Measurements from ENCODE around the gene TET1.

The TET1 gene

GRCh38 chr10:68537796-68538195 is 22.3 kb upstream of the TET1 start:
- no peak for ATAC-seq
- TF ChIP-seq ARNTL (CRISPR knock-in tag; IDR thresholded peaks at IDR 0.05; ENCODE audit: borderline replicate concordance, low read depth) (no peak), GLIS3 (CRISPR knock-in tag; IDR thresholded peaks at IDR 0.05) (no peak), ZNF70 (CRISPR knock-in tag; IDR thresholded peaks at IDR 0.05) (no peak), ZC3H10 (CRISPR knock-in tag; IDR thresholded peaks at IDR 0.05) (no peak), ZFP30 (CRISPR knock-in tag; IDR thresholded peaks at IDR 0.05) (no peak), BACH2 (CRISPR knock-in tag; IDR thresholded peaks at IDR 0.05; ENCODE audit: borderline replicate concordance) (no peak), ZNF8 (CRISPR knock-in tag; IDR thresholded peaks at IDR 0.05) (no peak), OSR1 (CRISPR knock-in tag; IDR thresholded peaks at IDR 0.05) (no peak), TCF4 (CRISPR knock-in tag; IDR thresholded peaks at IDR 0.05; ENCODE audit: borderline replicate concordance) (no peak), RARB (CRISPR knock-in tag; IDR thresholded peaks at IDR 0.05) (no peak), POU6F1 (CRISPR knock-in tag; IDR thresholded peaks at IDR 0.05; ENCODE audit: borderline replicate concordance, low read depth) (no peak), TOX (CRISPR knock-in tag; IDR thresholded peaks at IDR 0.05; ENCODE audit: borderline replicate concordance) (no peak), ZFP3 (CRISPR knock-in tag; IDR thresholded peaks at IDR 0.05) (no peak), ZNF565 (CRISPR knock-in tag; conservative IDR thresholded peaks at IDR 0.05; ENCODE audit: low read depth) (no peak)
- TF ChIP-seq, protein P1, sequence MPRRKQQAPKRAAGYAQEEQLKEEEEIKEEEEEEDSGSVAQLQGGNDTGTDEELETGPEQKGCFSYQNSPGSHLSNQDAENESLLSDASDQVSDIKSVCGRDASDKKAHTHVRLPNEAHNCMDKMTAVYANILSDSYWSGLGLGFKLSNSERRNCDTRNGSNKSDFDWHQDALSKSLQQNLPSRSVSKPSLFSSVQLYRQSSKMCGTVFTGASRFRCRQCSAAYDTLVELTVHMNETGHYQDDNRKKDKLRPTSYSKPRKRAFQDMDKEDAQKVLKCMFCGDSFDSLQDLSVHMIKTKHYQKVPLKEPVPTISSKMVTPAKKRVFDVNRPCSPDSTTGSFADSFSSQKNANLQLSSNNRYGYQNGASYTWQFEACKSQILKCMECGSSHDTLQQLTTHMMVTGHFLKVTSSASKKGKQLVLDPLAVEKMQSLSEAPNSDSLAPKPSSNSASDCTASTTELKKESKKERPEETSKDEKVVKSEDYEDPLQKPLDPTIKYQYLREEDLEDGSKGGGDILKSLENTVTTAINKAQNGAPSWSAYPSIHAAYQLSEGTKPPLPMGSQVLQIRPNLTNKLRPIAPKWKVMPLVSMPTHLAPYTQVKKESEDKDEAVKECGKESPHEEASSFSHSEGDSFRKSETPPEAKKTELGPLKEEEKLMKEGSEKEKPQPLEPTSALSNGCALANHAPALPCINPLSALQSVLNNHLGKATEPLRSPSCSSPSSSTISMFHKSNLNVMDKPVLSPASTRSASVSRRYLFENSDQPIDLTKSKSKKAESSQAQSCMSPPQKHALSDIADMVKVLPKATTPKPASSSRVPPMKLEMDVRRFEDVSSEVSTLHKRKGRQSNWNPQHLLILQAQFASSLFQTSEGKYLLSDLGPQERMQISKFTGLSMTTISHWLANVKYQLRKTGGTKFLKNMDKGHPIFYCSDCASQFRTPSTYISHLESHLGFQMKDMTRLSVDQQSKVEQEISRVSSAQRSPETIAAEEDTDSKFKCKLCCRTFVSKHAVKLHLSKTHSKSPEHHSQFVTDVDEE (CRISPR knock-in tag; IDR thresholded peaks at IDR 0.05): no peak

DNA sequence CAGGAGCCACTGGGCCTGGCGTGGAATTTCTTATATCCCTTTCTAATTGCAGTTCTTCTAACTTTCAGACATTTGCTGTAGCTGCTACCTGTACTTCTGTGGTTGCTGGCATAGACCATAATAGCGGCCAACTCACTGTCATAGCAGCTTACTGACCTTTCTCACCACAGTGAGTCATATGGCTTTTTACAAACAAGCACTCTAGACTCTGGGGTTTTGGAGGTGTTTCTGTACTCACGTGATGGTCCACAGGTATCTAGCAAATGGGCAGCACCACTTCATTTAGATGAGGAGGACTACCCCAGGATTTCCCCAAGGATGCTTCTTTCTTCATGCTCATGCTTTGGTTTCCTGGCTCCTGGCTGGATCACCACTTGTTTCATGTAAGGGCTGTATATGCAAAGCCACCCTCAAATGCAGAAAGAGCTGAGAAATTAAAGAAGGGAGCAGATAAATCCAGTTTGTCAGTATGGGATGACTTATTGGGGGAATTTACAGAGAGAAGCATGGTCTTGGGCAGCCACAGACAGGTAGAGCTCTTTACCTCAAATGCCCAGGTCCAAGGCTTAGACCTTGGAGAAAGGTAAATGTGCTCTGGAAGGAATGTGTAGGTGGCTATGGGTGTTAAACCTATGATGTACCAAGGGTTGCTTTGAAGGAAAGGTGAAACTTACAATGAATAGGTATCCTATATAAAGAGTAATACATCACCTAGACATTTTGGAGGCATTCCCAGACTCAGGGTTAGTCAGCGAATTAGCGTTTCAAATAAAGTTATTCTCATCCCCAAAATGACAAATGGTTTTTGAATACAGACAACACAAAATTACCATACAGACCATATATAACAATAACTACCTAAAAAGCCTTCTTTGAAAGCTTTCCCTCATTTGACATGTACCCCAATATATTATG is 16.9 kb upstream of the TET1 start:
- peak; percentile 86 for ATAC-seq
- TF ChIP-seq ZFP3 (CRISPR knock-in tag; IDR thresholded peaks at IDR 0.05): no peak

GRCh38 chr10:68550747-68551411 is 9.3 kb upstream of the TET1 start:
- peak; percentile 96 for ATAC-seq
- TF ChIP-seq SNAI2 (CRISPR knock-in tag; IDR thresholded peaks at IDR 0.05) (no peak), CSDC2 (CRISPR knock-in tag; IDR thresholded peaks at IDR 0.05) (no peak), RARB (CRISPR knock-in tag; IDR thresholded peaks at IDR 0.05) (no peak), ZNF565 (CRISPR knock-in tag; conservative IDR thresholded peaks at IDR 0.05; ENCODE audit: low read depth) (no peak), TOX (CRISPR knock-in tag; IDR thresholded peaks at IDR 0.05; ENCODE audit: borderline replicate concordance) (no peak), GLIS3 (CRISPR knock-in tag; IDR thresholded peaks at IDR 0.05) (no peak), ZNF70 (CRISPR knock-in tag; IDR thresholded peaks at IDR 0.05) (no peak), ESRRG (CRISPR knock-in tag; IDR thresholded peaks at IDR 0.05) (no peak), ARNTL (CRISPR knock-in tag; IDR thresholded peaks at IDR 0.05; ENCODE audit: borderline replicate concordance, low read depth) (no peak), ZFP30 (CRISPR knock-in tag; IDR thresholded peaks at IDR 0.05) (no peak), BACH2 (CRISPR knock-in tag; IDR thresholded peaks at IDR 0.05; ENCODE audit: borderline replicate concordance) (no peak), ZNF8 (CRISPR knock-in tag; IDR thresholded peaks at IDR 0.05) (no peak)
- TF ChIP-seq, protein P2, sequence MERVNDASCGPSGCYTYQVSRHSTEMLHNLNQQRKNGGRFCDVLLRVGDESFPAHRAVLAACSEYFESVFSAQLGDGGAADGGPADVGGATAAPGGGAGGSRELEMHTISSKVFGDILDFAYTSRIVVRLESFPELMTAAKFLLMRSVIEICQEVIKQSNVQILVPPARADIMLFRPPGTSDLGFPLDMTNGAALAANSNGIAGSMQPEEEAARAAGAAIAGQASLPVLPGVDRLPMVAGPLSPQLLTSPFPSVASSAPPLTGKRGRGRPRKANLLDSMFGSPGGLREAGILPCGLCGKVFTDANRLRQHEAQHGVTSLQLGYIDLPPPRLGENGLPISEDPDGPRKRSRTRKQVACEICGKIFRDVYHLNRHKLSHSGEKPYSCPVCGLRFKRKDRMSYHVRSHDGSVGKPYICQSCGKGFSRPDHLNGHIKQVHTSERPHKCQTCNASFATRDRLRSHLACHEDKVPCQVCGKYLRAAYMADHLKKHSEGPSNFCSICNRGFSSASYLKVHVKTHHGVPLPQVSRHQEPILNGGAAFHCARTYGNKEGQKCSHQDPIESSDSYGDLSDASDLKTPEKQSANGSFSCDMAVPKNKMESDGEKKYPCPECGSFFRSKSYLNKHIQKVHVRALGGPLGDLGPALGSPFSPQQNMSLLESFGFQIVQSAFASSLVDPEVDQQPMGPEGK (CRISPR knock-in tag; IDR thresholded peaks at IDR 0.05; ENCODE audit: borderline replicate concordance): no peak
- TF ChIP-seq, protein P1 (CRISPR knock-in tag; IDR thresholded peaks at IDR 0.05): no peak
- TF ChIP-seq, protein P3, sequence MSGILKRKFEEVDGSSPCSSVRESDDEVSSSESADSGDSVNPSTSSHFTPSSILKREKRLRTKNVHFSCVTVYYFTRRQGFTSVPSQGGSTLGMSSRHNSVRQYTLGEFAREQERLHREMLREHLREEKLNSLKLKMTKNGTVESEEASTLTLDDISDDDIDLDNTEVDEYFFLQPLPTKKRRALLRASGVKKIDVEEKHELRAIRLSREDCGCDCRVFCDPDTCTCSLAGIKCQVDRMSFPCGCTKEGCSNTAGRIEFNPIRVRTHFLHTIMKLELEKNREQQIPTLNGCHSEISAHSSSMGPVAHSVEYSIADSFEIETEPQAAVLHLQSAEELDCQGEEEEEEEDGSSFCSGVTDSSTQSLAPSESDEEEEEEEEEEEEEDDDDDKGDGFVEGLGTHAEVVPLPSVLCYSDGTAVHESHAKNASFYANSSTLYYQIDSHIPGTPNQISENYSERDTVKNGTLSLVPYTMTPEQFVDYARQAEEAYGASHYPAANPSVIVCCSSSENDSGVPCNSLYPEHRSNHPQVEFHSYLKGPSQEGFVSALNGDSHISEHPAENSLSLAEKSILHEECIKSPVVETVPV (CRISPR knock-in tag; IDR thresholded peaks at IDR 0.05): no peak
